Measurements from ENCODE around the gene C1orf53. TPM values are rescaled to one million over a fixed set of nuclear protein-coding genes. Genes with fewer than 3 reads are reported as not detected.
"Not testable (repeated sequence)": the region's sequence is repeated elsewhere in the genome, so short reads cannot be mapped to it uniquely, and the experiment has no call there.

C1orf53 gene
- total RNA-seq, 1 experiment from 2014 or later: 7.2 TPM

- POLR2A ChIA-PET: no interaction called here
- Histone ChIP-seq H3K9me3 (ENCODE audit: control insufficient read depth, insufficient read depth, low read depth, low read length) (no peaks in the 10 kb centered on the region), H3K27ac (ENCODE audit: low read length) (no peak overlapping the region), H3K36me3 (ENCODE audit: control insufficient read depth, insufficient read depth, low read length) (no peaks in the 10 kb centered on the region), H3K4me1 (ENCODE audit: control insufficient read depth, insufficient read depth, low read length) (no peaks in the 10 kb centered on the region), H3K4me3 (ENCODE audit: low read depth in 2 of 2, low read length in 2 of 2) (no peak overlapping the region), H3K27me3 (ENCODE audit: control insufficient read depth, insufficient read depth, low read length) (no peaks in the 10 kb centered on the region)
- DNase-seq (ENCODE audit: low read depth, low spot score): no peak
- CTCF ChIA-PET: no interaction called here
- in situ Hi-C loops (cut with HindIII; ENCODE audit: low pct_unique_long_range_greater_than_20kb, low sequenced_read_pairs) (no loop called here), intact Hi-C loops (cut with micrococcal nuclease; ENCODE audit: unreplicated experiment) (no loop called here)
- no peak for TF ChIP-seq REST (IDR thresholded peaks at IDR 0.05; ENCODE audit: insufficient read depth in 1 of 2, low read depth in 2 of 2, low read length in 1 of 2)
- TF ChIP-seq POLR2AphosphoS5 (IDR thresholded peaks at IDR 0.05; ENCODE audit: low read depth, low read length): no peak
- TF ChIP-seq CTCF (IDR thresholded peaks at IDR 0.05): no peak
- no peak for TF ChIP-seq SIN3A (IDR thresholded peaks at IDR 0.05; ENCODE audit: borderline replicate concordance, insufficient read depth, low read depth, low read length)
- no peak for TF ChIP-seq TCF7L2 (IDR thresholded peaks at IDR 0.05; ENCODE audit: low read depth, low read length)
- ATAC-seq: no peak
- BruUV-seq (replicated peaks): no TSS peak
These were observed 48.7 kb downstream of the C1orf53 start for GRCh38 chr1:197951089-197951488.

GRCh38 chr1:197951617-197952175, 49.3 kb downstream of the C1orf53 start:
- no peaks in the 10 kb centered on the region for H3K27me3 ChIP-seq (ENCODE audit: control insufficient read depth, insufficient read depth, low read length)
- no peaks in the 10 kb centered on the region for H3K9me3 ChIP-seq (ENCODE audit: control insufficient read depth, insufficient read depth, low read depth, low read length)
- BruUV-seq (replicated peaks): no TSS peak
- ATAC-seq: no peak
- ChIA-PET CTCF (no interaction called here), POLR2A (no interaction called here)
- no peak for DNase-seq (ENCODE audit: low read depth, low spot score)
- TF ChIP-seq SIN3A (IDR thresholded peaks at IDR 0.05; ENCODE audit: borderline replicate concordance, insufficient read depth, low read depth, low read length): no peak
- no peak for TF ChIP-seq CTCF (IDR thresholded peaks at IDR 0.05)
- TF ChIP-seq REST (IDR thresholded peaks at IDR 0.05; ENCODE audit: insufficient read depth in 1 of 2, low read depth in 2 of 2, low read length in 1 of 2): no peak
- no peak for TF ChIP-seq POLR2AphosphoS5 (IDR thresholded peaks at IDR 0.05; ENCODE audit: low read depth, low read length)
- no peak for TF ChIP-seq TCF7L2 (IDR thresholded peaks at IDR 0.05; ENCODE audit: low read depth, low read length)
- H3K27ac ChIP-seq (ENCODE audit: low read length): no peak overlapping the region
- H3K4me1 ChIP-seq (ENCODE audit: control insufficient read depth, insufficient read depth, low read length): no peaks in the 10 kb centered on the region
- intact Hi-C loops (cut with micrococcal nuclease; ENCODE audit: unreplicated experiment) (no loop called here), in situ Hi-C loops (cut with HindIII; ENCODE audit: low pct_unique_long_range_greater_than_20kb, low sequenced_read_pairs) (no loop called here)
- no peaks in the 10 kb centered on the region for H3K36me3 ChIP-seq (ENCODE audit: control insufficient read depth, insufficient read depth, low read length)
- H3K4me3 ChIP-seq (ENCODE audit: low read depth in 2 of 2, low read length in 2 of 2): no peak overlapping the region

- H3K27ac ChIP-seq (ENCODE audit: low read length); ATAC-seq; H3K36me3 ChIP-seq (ENCODE audit: control insufficient read depth, insufficient read depth, low read length); POLR2A ChIA-PET; intact Hi-C loops (cut with micrococcal nuclease; ENCODE audit: unreplicated experiment); H3K27me3 ChIP-seq (ENCODE audit: control insufficient read depth, insufficient read depth, low read length); H3K9me3 ChIP-seq (ENCODE audit: control insufficient read depth, insufficient read depth, low read depth, low read length); H3K4me1 ChIP-seq (ENCODE audit: control insufficient read depth, insufficient read depth, low read length); DNase-seq (ENCODE audit: low read depth, low spot score); BruUV-seq (replicated peaks); CTCF ChIA-PET; in situ Hi-C loops (cut with HindIII; ENCODE audit: low pct_unique_long_range_greater_than_20kb, low sequenced_read_pairs); H3K4me3 ChIP-seq (ENCODE audit: low read depth in 2 of 2, low read length in 2 of 2): not testable (repeated sequence)
These were observed 51.0 kb downstream of the C1orf53 start for GRCh38 chr1:197953472-197953871.
